ENCODE data around the gene SCO2. TPM values are rescaled to one million over a fixed set of nuclear protein-coding genes. Genes with fewer than 3 reads are reported as not detected.

The SCO2 gene
- 5.3 and 11.2 TPM in 2 replicates for total RNA-seq

- H3K27ac Mint-ChIP-seq = peak within 1 kb of the TSS; percentile 88
- intact Hi-C loops (cut with micrococcal nuclease) = loop anchor here (1.0 to 5.0 kb wide), 5 partner anchors 17 to 563 kb away; partner anchors contain the start of genes NCAPH2 and PIM3
- peaks cover 32% of the 10 kb centered on the region for H3K4me1 Mint-ChIP-seq
- no peaks in the 10 kb centered on the region for H3K9me3 Mint-ChIP-seq
- no peaks in the 10 kb centered on the region for H3K27me3 Mint-ChIP-seq
- peak; percentile 99 for DNase-seq
- H3K36me3 Mint-ChIP-seq (ENCODE audit: low read depth) = peaks cover 36% of the 10 kb centered on the region
- H3K4me3 Mint-ChIP-seq = peak within 1 kb of the TSS; percentile 90
These were observed at the start of gene SCO2 for GRCh38 chr22:50525104-50525857. Gene SCO2 (minus strand): TSS chr22:50525598. CDS start chr22:50524411, 1,187 bp downstream.

- Mint-ChIP-seq H3K36me3 (ENCODE audit: low read depth) (peaks cover 51% of the 10 kb centered on the region), H3K27me3 (no peaks in the 10 kb centered on the region), H3K4me3 (no peak overlapping the region), H3K4me1 (peaks cover 3% of the 10 kb centered on the region), H3K9me3 (no peaks in the 10 kb centered on the region), H3K27ac (no peak overlapping the region)
- DNase-seq = no peak
- intact Hi-C loops (cut with micrococcal nuclease) = no loop called here
These were observed 49.0 kb upstream of the SCO2 start for GRCh38 chr22:50574383-50574755.

GRCh38 chr22:50573491-50574382, 48.3 kb upstream of the SCO2 start:
- Mint-ChIP-seq H3K4me3 (no peak overlapping the region), H3K27ac (no peak overlapping the region), H3K27me3 (no peaks in the 10 kb centered on the region), H3K4me1 (peaks cover 3% of the 10 kb centered on the region), H3K9me3 (no peaks in the 10 kb centered on the region), H3K36me3 (ENCODE audit: low read depth) (peaks cover 55% of the 10 kb centered on the region)
- intact Hi-C loops (cut with micrococcal nuclease) = no loop called here
- no peak for DNase-seq

GRCh38 chr22:50572965-50573364, 47.6 kb upstream of the SCO2 start:
- intact Hi-C loops (cut with micrococcal nuclease) = no loop called here
- DNase-seq = no peak
- Mint-ChIP-seq H3K4me1 (peaks cover 3% of the 10 kb centered on the region), H3K36me3 (ENCODE audit: low read depth) (peaks cover 59% of the 10 kb centered on the region), H3K4me3 (no peak overlapping the region), H3K27ac (no peak overlapping the region), H3K27me3 (no peaks in the 10 kb centered on the region), H3K9me3 (no peaks in the 10 kb centered on the region)

- Mint-ChIP-seq H3K4me3 (no peak overlapping the region), H3K36me3 (ENCODE audit: low read depth) (peaks cover 50% of the 10 kb centered on the region), H3K9me3 (no peaks in the 10 kb centered on the region), H3K4me1 (no peaks in the 10 kb centered on the region), H3K27me3 (no peaks in the 10 kb centered on the region), H3K27ac (no peak overlapping the region)
- intact Hi-C loops (cut with micrococcal nuclease) = no loop called here
- DNase-seq = no peak
These were observed 46.1 kb upstream of the SCO2 start for GRCh38 chr22:50571264-50572175.

GRCh38 chr22:50570861-50571260, 45.5 kb upstream of the SCO2 start:
- intact Hi-C loops (cut with micrococcal nuclease) = no loop called here
- no peak overlapping the region for H3K4me3 Mint-ChIP-seq
- no peaks in the 10 kb centered on the region for H3K4me1 Mint-ChIP-seq
- peaks cover 45% of the 10 kb centered on the region for H3K36me3 Mint-ChIP-seq (ENCODE audit: low read depth)
- no peaks in the 10 kb centered on the region for H3K9me3 Mint-ChIP-seq
- no peaks in the 10 kb centered on the region for H3K27me3 Mint-ChIP-seq
- no peak for DNase-seq
- no peak overlapping the region for H3K27ac Mint-ChIP-seq

- H3K4me1 Mint-ChIP-seq = no peaks in the 10 kb centered on the region
- H3K9me3 Mint-ChIP-seq = no peaks in the 10 kb centered on the region
- peaks cover 40% of the 10 kb centered on the region for H3K36me3 Mint-ChIP-seq (ENCODE audit: low read depth)
- H3K4me3 Mint-ChIP-seq = no peak overlapping the region
- intact Hi-C loops (cut with micrococcal nuclease) = no loop called here
- no peaks in the 10 kb centered on the region for H3K27me3 Mint-ChIP-seq
- no peak overlapping the region for H3K27ac Mint-ChIP-seq
- no peak for DNase-seq
These were observed 44.6 kb upstream of the SCO2 start for GRCh38 chr22:50569896-50570535.

- intact Hi-C loops (cut with micrococcal nuclease) = no loop called here
These were observed 43.7 kb upstream of the SCO2 start for GRCh38 chr22:50569041-50569459.

GRCh38 chr22:50568626-50569025, 43.2 kb upstream of the SCO2 start:
- Mint-ChIP-seq H3K36me3 (ENCODE audit: low read depth) (peaks cover 36% of the 10 kb centered on the region), H3K4me1 (peaks cover 3% of the 10 kb centered on the region), H3K4me3 (no peak overlapping the region), H3K9me3 (no peaks in the 10 kb centered on the region), H3K27ac (no peak overlapping the region), H3K27me3 (peaks cover 5% of the 10 kb centered on the region)
- intact Hi-C loops (cut with micrococcal nuclease) = no loop called here
- no peak for DNase-seq

More at GRCh38 chr22:50569041-50569459, 43.7 kb upstream of the SCO2 start:
- peaks cover 3% of the 10 kb centered on the region for H3K27me3 Mint-ChIP-seq
- H3K4me3 Mint-ChIP-seq = no peak overlapping the region
- no peaks in the 10 kb centered on the region for H3K9me3 Mint-ChIP-seq
- no peak overlapping the region for H3K27ac Mint-ChIP-seq
- H3K4me1 Mint-ChIP-seq = no peaks in the 10 kb centered on the region
- no peak for DNase-seq
- peaks cover 37% of the 10 kb centered on the region for H3K36me3 Mint-ChIP-seq (ENCODE audit: low read depth)

GRCh38 chr22:50567721-50568252, 42.4 kb upstream of the SCO2 start:
- H3K36me3 Mint-ChIP-seq (ENCODE audit: low read depth) = peaks cover 35% of the 10 kb centered on the region

GRCh38 chr22:50564289-50564688, 38.9 kb upstream of the SCO2 start:
- peaks cover 14% of the 10 kb centered on the region for H3K27me3 Mint-ChIP-seq
- H3K36me3 Mint-ChIP-seq (ENCODE audit: low read depth) = peaks cover 12% of the 10 kb centered on the region
- H3K4me1 Mint-ChIP-seq = peaks cover 21% of the 10 kb centered on the region
- H3K9me3 Mint-ChIP-seq = no peaks in the 10 kb centered on the region
- H3K4me3 Mint-ChIP-seq = no peak overlapping the region
- no peak for DNase-seq
- intact Hi-C loops (cut with micrococcal nuclease) = no loop called here
- H3K27ac Mint-ChIP-seq = no peak overlapping the region

More at GRCh38 chr22:50567721-50568252, 42.4 kb upstream of the SCO2 start:
- Mint-ChIP-seq H3K27me3 (peaks cover 11% of the 10 kb centered on the region), H3K9me3 (no peaks in the 10 kb centered on the region), H3K4me3 (no peak overlapping the region), H3K4me1 (peaks cover 11% of the 10 kb centered on the region), H3K27ac (no peak overlapping the region)
- intact Hi-C loops (cut with micrococcal nuclease) = no loop called here
- no peak for DNase-seq

GRCh38 chr22:50563413-50564160, 38.2 kb upstream of the SCO2 start:
- DNase-seq = no peak
- intact Hi-C loops (cut with micrococcal nuclease) = loop anchor here (1.0 to 2.0 kb wide), 4 partner anchors 19 to 37 kb away; partner anchors contain the start of genes CHKB and TYMP
- peaks cover 14% of the 10 kb centered on the region for H3K27me3 Mint-ChIP-seq
- H3K27ac Mint-ChIP-seq = peak overlapping the region; percentile 85
- peaks cover 21% of the 10 kb centered on the region for H3K4me1 Mint-ChIP-seq
- H3K9me3 Mint-ChIP-seq = no peaks in the 10 kb centered on the region
- H3K4me3 Mint-ChIP-seq = peak overlapping the region; percentile 94
- H3K36me3 Mint-ChIP-seq (ENCODE audit: low read depth) = peaks cover 5% of the 10 kb centered on the region
